GM19238 (cell line): Measurements from ENCODE around the gene CNTF.
A peak's percentile ranks its signal among the peaks of the same experiment; 100 is the strongest.
"Not testable (repeated sequence)": the region's sequence is repeated elsewhere in the genome, so short reads cannot be mapped to it uniquely, and the experiment has no call there.

ENCODE experiments used
- DNase-seq: peaks from one replicate; pipeline ENCODE4 v3.0.0; 2011; ENCODE audit warnings: low spot score; ENCODE audit not compliant: insufficient read length

Gene CNTF, protein sequence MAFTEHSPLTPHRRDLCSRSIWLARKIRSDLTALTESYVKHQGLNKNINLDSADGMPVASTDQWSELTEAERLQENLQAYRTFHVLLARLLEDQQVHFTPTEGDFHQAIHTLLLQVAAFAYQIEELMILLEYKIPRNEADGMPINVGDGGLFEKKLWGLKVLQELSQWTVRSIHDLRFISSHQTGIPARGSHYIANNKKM

DNA sequence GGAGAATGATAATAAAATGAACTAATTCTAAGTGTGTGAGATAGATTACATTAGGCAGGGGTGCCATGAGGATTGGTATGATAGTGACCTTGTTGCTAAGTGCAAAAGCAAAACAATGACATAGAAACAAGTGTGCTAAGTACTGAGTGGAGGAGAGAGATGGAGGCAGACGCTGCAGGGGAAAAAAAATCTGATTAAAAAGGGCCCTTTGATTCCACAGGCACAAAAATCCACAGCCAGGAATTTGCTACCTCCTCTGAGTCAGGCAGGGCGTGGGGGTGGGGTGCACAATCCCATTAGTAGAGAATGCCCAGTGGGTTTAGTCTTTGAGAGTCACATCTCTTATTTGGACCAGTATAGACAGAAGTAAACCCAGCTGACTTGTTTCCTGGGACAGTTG, at the start of gene CNTF:
Gene CNTF, plus strand, starts transcription at position 322 of the 400 bp plus-strand sequence. CDS start 88 bp downstream, outside the sequence.
- DNase-seq = no peak

DNA sequence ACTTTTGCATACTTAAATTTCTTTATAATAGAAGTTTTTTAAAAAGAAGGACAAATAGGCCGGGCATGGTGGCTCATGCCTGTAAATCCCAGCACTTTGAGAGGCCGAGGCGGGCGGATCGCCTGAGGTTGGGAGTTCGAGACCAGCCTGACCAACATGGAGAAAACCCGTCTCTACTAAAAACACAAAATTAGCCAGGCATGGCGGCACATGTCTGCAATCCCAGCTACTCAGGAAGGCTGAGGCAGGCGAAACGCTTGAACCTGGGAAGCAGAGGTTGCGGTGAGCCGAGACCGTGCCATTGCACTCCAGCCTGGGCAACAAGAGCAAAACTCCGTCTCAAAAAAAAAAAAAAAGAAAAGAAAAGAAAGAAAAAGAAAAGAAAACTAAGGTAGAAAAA, 49.6 kb upstream of the CNTF start:
- DNase-seq = not testable (repeated sequence)

DNA sequence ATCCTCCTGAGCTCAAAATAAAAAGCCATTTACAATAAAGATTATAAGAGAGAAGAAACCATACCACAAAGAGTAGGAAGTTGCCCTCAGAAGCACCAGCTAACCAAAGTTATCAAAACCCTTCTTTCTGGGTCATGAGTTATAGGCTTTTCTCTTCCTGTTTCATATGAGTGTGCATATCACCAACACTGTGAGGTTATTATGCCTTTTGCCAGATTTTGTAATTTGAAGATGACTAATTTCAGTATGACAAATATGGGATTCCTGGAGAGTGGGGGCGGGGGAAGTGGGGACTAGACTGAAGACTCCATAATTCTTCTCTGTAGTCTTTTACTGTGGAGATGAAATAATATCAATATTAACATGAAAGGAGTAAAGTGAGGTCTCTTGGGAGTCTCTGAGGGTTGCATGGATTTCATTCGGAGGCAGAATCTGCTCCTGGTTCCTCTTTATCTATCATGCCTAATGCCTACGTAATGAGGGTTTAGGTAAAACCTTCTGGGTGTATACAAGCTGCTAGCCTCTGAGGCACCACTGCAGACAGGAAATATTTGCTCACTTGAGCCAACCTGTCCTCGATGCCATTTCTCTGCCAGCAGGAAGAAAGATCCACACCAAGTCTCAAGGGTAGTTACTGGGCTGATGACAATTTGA, 48.9 kb upstream of the CNTF start:
- no peak for DNase-seq

DNA sequence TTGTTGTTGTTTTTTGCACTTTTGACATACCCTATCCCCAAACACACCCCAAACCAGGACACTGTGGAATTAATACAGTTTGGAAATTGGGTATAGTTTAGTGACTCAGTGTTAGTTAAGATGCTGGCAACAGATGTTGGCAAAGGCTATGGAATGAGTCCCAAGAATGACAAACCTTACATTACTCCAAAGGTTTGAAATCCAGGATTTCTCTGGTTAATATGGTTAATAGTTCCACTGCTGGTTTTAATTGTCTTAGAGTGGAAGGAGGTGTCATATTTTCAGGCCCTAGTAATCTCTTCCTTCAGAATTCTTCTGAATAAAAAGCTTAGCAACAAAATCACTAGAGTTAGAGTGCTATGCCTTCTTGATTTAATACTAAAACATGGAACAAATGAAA, 47.6 kb upstream of the CNTF start:
- no peak for DNase-seq

DNA sequence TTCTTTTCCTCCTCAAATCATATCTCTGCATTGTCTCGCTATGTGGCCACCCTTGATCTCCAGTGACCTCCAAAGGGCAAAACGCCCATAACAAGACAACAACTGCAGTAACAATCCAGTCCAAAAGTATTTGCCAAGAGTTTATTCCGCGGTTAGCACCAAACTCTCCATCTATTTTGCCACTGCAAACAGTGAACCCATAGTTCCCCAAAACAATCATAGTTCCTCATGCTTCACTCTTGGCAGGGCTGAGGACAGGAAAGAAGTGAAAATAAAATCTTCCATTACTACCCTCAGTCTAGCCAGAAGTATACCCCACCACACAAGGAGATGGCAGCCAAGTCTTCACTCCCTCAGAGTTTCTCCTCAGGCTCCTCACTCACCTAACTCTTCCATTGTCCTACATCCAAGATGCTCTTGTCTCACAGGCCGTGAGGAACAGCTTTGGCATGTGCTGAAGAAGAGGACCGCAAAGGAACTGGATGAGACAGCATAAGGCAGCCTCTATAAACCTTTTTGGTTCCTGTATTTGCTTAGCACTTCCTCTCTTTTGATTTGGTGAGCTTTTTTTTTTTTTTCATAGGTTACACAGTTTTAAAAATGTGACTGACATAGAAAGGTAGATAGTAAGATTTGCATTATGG, 47.0 kb upstream of the CNTF start, which contains the start of gene LPXN:
Gene LPXN, minus strand, starts transcription at position 480 of the 644 bp plus-strand sequence. Its CDS starts 84 bp downstream, at position 396.
- no peak for DNase-seq

DNA sequence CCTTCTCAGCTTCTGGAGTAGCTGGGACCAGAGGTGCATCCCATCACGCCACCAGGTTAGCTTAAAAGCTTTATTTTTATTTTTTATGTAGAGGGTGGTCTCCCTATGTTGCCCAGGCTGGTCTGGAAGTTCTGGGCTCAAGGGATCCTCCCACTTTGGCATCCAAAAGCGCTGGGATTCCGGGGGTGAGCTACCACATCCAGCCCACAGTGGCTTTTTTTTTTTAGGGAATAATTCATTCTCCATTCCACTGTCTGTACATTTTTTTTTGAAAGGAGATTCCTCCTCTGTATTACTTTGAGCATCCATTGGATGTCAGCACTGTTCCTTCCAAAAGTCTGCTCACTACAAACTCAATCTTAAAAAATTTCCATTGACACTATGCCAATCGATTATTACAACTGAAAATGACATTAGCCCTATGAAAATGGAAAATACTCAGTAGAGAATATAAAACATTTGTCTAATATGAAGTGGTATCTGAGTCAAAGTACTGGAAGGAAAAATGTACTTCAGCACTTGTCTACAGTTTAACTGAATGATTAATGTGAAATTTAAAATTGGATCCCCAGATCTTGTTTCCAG, 45.5 kb upstream of the CNTF start:
- no peak for DNase-seq

DNA sequence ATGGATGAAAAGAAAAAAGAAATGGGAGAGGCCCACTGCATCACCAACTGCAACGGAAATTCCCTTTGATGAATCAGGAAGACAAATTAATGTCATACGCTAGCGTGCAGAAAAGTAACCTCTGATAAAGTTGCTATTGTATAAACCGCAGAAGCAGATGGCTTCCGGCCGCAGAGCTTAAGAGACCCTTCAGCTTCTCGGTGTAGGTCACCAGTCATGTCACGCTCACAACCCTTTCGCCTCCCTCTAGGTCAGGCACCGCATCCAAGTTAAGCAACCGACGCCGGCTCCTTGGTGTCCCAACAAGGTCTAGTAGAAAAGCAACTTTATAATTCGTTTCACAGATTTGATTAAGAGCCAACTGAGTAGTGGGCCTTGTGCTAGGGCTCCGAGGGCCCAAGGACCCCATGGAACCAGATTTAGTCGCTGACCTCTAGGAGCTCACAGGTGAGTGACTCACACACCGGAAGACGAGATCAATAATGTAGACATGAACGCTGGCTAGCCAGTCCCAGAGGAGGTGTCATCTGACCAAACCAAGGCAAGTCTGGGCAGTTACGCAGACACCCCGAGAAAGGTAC, 44.8 kb upstream of the CNTF start:
- no peak for DNase-seq

DNA sequence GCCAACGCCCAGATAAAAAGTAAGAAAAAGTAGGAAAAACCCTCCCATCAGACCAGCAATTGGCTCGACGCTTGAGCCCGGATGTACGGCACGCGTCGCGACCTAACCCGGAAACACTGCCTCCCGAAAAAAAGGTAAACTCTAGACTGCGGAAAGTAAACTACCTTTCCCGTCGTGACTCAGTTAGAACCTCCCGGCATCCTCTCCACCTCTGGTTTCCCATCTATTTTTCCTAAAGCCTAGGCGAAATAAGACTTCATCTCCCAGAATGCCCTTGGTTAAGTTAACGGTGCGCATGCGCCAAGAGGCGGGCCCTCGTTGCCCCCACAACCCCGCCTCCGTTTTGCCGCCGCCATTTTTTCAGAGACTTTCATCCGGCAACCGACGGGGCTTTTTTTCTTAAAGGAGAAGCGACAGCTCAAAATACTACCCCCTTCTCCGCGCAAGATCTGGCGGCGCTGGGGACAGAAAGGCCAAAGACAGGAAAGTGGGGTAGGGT, 44.3 kb upstream of the CNTF start:
- DNase-seq = no peak

DNA sequence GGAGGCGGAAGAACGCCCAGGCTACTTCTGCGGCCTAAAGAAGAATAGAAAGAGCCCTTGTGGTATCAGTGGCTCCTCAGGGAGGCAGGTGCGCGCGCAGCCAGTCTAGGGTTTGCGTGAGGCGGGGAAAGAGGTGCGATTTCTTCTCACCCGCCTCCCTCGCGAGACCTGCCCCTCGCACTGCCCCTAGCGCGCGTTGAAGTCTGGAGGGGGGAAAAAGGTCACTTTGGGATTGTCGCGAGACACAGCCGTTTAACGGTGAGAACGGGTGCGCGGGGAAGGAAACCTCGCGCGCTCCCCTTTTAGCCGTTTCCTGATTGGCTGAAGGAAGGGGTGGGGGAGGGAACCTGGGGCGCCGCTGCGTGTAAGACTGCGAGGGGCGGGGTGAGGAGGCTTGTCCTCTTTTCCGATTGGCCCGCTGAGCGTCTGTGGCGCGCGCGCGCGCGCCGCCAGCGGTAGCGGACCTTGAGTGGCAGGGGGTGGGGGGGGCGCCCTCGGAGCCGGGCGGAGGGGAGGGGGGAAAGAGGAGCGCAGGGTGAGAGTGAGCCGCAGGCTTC, 43.8 kb upstream of the CNTF start, which contains the start of gene ZFP91:
Gene ZFP91, plus strand, starts transcription at position 429 of the 557 bp plus-strand sequence. CDS start 219 bp downstream, outside the sequence.
- peak; percentile 57 for DNase-seq

DNA sequence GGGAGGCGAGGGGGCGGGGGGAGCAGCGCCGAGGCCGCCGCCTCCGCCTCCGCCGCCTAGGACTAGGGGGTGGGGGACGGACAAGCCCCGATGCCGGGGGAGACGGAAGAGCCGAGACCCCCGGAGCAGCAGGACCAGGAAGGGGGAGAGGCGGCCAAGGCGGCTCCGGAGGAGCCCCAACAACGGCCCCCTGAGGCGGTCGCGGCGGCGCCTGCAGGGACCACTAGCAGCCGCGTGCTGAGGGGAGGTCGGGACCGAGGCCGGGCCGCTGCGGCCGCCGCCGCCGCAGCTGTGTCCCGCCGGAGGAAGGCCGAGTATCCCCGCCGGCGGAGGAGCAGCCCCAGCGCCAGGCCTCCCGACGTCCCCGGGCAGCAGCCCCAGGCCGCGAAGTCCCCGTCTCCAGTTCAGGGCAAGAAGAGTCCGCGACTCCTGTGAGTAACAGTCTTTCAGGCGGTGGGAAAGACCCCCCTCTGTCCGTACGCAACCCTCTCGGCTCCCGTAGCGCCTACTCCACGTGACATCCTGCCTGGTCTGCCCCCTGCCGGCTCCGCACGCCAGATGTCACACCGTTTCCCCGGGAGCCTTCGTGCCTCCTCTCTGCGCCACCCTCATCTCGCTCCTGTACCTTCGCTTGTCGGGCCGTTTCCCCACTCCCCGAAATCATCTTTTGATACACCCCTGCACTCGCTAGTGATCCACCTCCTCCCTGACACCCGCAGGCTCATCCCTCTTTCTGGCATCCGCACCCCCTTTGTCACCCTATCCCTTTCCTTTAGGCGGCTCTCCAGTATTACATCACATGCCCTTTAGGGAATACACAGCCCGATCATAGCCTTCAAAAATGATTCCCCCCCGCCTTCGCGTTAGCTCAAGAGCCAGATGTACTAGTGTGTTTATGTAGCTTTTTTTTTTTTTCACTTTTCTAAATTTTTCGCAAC, 43.0 kb upstream of the CNTF start:
- peak; percentile 45 for DNase-seq

DNA sequence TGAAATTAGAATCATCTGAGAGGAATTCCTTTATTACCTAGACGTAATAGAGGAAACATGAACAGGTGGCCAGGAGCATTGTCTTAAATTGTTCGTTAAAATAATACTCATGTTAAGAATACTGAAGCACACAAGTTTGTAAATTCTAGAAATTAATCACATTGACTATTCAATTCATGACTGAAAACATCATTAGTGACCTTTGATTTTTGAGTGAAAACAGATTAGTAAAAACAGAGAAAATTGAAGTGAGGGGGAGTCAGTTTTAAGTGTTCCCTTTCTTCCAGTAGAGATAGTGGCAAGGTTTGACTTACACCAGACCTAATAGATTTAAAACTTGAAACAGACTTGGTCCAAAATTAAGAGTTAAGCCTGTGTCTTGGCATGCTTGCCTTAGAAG, 42.2 kb upstream of the CNTF start:
- DNase-seq = no peak

DNA sequence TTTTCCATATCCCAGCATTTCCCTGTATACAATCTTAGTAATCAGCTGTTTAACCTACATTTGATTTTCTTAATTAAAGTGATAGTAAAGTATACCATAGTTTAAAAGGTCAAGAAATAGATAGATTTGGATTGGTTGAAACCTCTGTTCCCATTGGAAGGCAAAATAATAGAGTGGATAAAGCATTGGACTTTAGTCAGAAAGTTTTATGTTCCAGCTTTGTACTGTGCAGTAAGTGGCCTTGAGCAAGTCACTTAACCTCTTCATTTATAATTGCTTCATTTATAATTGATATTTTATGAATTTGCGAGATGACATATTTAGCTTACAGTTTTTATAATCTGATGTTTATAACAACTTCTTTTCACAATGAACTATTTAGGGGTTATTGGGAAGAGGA, 40.0 kb upstream of the CNTF start:
- DNase-seq = no peak

DNA sequence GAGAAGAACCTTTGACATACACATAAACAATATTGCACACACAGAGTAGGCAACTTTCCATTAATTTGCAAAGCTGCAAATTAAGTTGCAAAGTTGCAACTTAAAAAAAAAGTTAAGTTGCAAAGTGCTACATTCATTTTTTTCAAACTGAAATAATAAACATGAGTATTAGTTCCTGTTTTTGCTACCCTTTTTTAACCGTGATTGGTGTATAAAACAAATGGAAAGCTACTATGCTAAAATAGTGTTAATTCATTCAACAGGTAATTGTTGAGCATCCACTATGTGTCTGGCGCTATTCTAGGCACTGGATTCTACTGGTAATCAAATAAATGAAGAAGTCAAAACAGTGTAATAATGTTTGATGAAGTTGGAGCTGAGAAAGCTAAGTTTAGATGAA, 35.5 kb upstream of the CNTF start:
- DNase-seq = no peak

DNA sequence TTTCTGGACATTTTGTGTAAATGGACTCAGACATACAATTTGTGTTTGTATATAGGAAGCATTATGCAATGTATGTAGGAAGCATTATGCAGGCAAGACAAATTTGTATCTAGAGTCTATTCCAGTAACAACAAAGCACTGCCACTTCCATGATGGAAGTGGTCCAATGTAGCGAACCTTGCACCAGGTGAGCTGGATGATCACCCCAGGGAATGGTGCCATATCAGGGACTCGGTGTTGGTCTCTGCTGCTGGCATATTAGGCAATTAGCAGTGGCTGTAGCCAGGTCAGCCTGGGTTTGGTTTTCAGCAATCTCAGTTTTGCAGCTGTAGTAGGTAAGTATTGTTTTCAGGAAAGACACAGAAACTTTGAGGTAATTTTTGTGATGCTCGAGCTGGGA, 30.8 kb upstream of the CNTF start:
- DNase-seq = no peak

DNA sequence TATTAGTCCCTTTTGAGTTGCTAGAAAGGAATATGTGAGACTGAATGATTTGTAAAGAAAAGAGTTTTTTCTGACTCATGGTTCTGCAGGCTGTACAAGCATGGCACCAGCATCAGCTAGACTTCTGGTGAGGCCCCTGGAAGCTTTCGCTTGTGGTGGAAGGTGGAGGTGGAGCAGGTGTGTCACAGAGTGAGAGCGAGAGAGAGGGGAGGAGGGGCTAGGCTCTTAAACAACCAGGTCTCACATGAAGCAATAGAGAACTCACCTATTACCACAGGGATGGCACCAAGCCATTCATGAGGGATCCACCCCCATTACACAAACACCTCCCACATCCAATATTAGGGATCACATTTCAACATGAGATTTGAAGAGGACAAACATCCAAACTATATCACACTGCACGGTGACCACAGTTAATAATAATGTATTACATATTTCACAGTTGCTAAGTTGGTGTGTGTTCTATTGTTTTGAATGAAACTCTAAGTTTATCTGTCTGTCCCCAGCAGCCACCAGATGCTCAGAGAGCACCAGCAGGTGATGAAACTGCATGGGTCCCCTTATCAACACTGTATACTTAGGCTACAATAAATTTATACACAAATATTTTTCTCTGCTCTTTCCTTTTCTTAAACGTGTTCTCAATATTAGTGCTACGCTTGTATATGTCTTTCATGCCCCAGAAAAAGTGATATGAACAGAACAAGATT, 29.5 kb upstream of the CNTF start:
- no peak for DNase-seq

DNA sequence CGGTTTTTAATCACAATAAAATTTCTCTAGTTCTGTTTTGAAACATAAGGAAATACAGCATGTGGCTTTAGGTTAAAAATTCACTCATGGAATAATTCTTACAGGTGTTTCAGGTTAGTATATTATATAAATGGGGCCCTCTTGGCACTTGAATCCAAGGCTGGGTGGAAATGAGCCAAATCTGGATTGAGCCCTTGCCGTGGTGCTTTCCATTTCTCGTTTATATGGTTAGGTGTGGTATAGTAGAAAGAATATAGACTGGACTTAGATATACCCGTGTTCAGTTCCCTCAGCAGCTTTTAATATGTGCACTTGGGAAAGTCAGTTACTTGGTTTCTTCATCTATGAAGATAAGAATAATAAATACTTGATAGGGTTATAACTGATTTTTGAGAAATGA, 27.6 kb upstream of the CNTF start:
- no peak for DNase-seq

DNA sequence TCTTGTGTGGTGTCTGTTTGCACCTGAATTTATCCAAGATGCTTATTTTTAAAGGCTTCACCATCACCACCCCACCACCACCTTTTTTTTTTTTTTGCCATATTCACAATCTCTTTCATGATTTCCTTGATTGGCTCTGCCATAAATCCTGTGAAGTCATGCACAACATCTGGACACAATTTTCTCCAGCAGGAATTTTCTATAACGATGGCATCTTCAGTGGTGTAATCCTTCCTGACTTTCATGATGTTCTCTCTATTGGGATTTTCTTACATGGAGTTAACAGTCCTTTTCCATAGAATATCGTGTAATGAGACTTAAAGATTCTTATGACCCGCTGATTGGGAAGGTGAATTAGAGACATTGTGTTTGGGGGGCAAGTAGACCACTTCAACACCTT, 25.8 kb upstream of the CNTF start:
- no peak for DNase-seq

DNA sequence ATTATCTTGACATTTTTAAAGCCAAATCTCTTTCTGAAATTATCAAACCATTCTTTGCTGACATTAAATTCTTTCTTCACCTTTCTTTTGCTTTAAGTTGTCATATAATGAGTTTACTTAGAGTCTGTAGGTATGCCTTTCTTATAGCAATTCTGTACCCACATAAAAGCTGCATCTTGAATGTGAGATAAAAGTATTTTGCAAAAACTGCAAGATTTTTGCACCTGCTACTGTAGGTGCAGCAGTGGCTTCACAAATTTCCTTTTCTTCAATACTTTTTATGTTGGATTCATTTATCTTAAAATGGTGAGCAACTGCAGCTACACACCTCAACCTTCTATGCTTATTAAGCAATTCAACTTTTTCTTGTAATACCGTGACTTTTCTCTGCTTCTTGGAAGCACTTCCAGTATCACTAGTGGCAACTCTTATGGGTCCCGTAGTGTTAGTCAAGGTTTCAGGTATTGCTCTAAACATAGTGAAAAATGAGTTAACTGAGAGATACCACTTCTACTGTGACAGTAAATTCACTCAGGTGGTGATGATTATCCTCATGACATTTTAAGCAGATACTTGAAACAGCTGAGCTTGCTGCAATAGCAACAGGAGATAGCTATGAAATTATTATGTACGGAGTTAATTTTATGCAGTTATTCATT, 24.9 kb upstream of the CNTF start:
- DNase-seq = no peak

DNA sequence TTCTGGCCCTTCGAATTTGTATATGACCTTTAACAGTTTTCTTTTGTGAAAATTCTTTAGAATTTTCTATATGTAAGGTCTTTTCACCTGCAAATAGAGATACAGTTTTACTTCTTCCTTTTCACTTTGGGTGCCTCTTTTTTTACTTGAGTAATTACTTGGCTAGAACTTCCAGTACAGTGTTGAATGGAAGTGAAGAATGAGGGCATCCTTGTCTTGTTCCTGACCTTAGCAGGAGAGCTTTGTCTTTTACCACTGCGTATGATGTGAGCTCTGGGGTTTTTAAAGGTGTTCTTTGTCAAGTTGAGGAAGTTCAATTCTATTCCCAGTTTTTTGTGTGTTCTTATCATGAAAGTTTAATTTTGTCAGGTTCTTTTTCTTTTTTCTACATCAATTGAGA, 22.0 kb upstream of the CNTF start:
- DNase-seq = no peak
